HUES64 (cell line): ENCODE data around the gene HLF.

Source experiments
- H3K27ac ChIP-seq: 2 replicates; pipeline ENCODE4 v1.7.0; 2013; ENCODE audit warnings: low read depth, low read length, inconsistent platforms
- H3K27me3 ChIP-seq: 2 replicates; pipeline ENCODE4 v1.6.1; 2013; ENCODE audit warnings: mild to moderate bottlenecking, low read length; ENCODE audit not compliant: insufficient read depth
- H3K36me3 ChIP-seq: 2 replicates; pipeline ENCODE4 v1.6.1; 2013; ENCODE audit warnings: mild to moderate bottlenecking, low read length; ENCODE audit not compliant: insufficient read depth
- H3K4me1 ChIP-seq: 2 replicates; pipeline ENCODE4 v1.6.1; 2013; ENCODE audit warnings: mild to moderate bottlenecking, low read length, moderate library complexity; ENCODE audit not compliant: insufficient read depth
- H3K4me3 ChIP-seq: 2 replicates; pipeline ENCODE4 v1.5.1; 2013; ENCODE audit warnings: mild to moderate bottlenecking, low read length, moderate library complexity
- H3K9ac ChIP-seq: 2 replicates; pipeline ENCODE4 v1.6.1; 2013; ENCODE audit warnings: mild to moderate bottlenecking, low read depth, low read length
- H3K9me3 ChIP-seq: 2 replicates; pipeline ENCODE4 v1.6.1; 2013; ENCODE audit warnings: low read depth, low read length; ENCODE audit not compliant: insufficient read depth
- WGBS: fragments of 150-250, 120-280 bp; methylation state at CpG from one replicate; pipeline ENCODE4 v1.1.7; 2013; ENCODE audit warnings: missing lambda C conversion rate; 5-methylcytosine and 5-hydroxymethylcytosine counted together

HLF gene

DNA sequence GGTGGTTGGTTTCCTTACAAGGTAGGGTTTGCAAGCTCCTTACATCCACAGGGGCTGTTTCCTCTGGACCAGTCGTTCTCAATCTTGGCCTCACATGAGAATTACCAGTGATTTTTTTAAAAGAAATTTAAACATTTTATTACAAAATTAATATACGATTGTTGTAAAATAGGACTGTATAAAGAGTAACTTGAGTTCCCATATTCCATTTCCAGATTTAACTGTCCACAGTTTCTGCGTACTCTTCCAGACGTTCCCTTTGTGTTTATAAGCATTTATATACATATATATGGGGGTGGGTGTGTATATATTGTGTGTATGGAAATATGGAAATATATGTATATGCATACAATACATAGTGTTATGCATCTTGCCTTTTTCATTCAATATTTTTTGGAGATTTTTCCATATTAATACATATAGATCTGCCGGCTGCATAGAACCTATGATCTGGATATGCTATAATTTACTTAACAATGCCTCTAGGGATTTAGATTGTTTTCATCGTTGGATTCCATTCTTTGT lies 31.5 kb downstream of the HLF start:
- Histone ChIP-seq H3K9me3 (no peaks in the 10 kb centered on the region), H3K4me1 (no peaks in the 10 kb centered on the region), H3K27ac (no peak overlapping the region), H3K9ac (no peak overlapping the region), H3K27me3 (no peaks in the 10 kb centered on the region), H3K4me3 (no peak overlapping the region), H3K36me3 (no peaks in the 10 kb centered on the region)
- WGBS: 67% methylated on average over 1 of the region's 6 CpGs

DNA sequence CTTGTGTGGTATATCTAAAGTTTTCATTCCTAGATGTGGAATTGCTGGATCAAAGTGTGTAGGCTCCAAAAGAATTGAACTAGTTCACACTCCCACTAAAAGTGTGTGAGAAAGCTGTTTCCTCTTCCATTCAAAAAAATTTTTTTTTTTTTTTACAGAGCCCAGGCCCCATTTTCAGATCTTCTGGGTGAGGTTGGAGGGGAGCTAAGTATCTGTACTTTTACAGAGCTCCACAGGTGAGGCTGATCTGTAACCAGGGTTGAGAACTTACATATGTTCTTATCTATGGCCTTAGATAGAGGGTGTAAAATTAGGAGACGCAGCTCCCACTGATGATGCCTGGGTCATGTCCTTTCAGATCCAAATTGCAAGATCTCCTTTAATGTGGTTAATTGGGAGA lies 31.9 kb downstream of the HLF start:
- Histone ChIP-seq H3K9me3 (no peaks in the 10 kb centered on the region), H3K9ac (no peak overlapping the region), H3K4me3 (no peak overlapping the region), H3K4me1 (no peaks in the 10 kb centered on the region), H3K27ac (no peak overlapping the region), H3K36me3 (no peaks in the 10 kb centered on the region), H3K27me3 (no peaks in the 10 kb centered on the region)
- WGBS: 95% methylated on average over 1 of the region's 1 CpG

DNA sequence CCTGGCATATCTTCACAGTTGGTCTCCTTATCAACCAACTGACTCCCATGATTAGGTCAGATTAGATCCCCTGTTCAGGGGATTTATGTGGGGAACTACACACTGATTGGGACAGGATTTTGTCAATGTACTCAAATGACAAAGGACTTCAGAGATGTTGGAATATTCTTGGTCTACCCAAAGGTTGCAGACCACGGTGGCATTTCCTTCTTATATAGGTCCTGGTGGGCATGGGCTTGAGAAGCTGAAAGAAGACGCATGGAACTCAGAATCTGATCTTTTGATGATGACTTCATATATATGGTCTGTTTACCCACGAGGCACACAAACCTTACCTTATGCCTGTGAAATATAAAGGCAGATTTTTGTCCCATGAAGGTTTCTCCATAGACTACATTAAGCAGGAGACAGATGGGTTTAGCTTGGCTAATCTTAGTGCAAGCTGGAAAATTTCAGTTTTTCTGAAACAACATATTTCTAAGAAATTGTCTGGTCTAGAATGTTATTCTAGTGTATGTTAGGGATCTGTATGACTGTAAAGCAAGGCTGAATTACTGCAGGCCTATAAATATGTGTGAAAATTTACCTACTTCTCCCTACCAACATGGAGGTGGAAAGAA lies 33.5 kb downstream of the HLF start:
- no peak overlapping the region for H3K9ac ChIP-seq
- no peak overlapping the region for H3K27ac ChIP-seq
- no peaks in the 10 kb centered on the region for H3K27me3 ChIP-seq
- no peaks in the 10 kb centered on the region for H3K4me1 ChIP-seq
- H3K4me3 ChIP-seq: no peak overlapping the region
- WGBS: 95% methylated on average over 3 of the region's 3 CpGs
- H3K36me3 ChIP-seq: no peaks in the 10 kb centered on the region
- H3K9me3 ChIP-seq: no peaks in the 10 kb centered on the region

DNA sequence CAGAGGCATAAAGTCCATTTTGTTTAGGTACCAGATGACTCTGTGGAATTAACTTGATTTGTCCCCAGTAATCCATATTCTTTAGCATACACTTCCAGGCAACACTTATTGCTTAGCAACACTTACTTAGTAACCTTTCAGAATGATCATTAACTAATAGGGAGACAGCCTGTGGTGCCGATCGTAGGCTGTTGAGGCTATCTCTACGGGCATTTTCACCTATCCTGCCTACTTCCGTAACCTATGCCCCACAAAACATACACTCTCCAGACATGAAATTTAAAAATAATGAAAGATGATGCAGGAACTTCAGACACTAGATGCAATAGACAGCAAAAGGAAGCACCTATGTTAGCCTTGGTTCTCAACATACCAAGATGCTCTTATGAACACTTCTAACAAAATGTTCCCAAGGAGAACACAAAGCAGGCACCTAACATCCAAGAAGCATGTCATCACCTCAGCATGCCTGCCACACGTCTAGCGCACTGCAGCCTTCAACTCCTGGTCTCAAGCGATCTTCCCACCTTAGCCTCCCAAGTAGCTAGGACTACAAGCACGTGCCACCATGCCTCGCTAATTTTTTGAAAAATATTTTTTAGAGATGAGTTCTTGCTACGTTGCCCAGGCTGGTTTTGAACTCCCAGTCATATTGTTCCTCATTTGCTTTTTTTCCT lies 34.5 kb downstream of the HLF start:
- H3K9ac ChIP-seq: no peak overlapping the region
- no peak overlapping the region for H3K27ac ChIP-seq
- WGBS: 93% methylated on average over 10 of the region's 10 CpGs
- H3K9me3 ChIP-seq: no peaks in the 10 kb centered on the region
- no peaks in the 10 kb centered on the region for H3K27me3 ChIP-seq
- H3K36me3 ChIP-seq: no peaks in the 10 kb centered on the region
- no peaks in the 10 kb centered on the region for H3K4me1 ChIP-seq
- H3K4me3 ChIP-seq: no peak overlapping the region

DNA sequence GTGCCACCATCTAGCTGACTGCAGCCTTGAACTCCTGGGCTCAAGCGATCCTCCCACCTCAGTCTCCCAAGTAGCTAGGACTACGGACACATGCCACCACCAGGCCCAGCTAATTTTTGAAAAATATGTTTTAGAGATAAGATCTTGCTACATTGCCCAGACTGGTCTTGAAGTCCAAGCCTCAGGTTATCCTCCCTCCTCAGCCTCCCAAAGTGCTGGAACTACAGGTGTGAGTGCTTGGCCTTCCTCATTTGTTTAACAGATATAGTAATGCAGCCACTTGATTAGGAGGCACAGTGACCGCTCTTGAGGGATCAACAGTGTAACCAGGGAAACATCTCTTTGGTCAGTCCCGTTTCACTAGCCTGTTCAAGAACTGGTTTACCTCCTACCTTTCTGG lies 35.1 kb downstream of the HLF start:
- no peak overlapping the region for H3K9ac ChIP-seq
- no peak overlapping the region for H3K27ac ChIP-seq
- no peaks in the 10 kb centered on the region for H3K9me3 ChIP-seq
- WGBS: 98% methylated on average over 4 of the region's 4 CpGs
- no peak overlapping the region for H3K4me3 ChIP-seq
- H3K27me3 ChIP-seq: no peaks in the 10 kb centered on the region
- H3K4me1 ChIP-seq: no peaks in the 10 kb centered on the region
- H3K36me3 ChIP-seq: no peaks in the 10 kb centered on the region

DNA sequence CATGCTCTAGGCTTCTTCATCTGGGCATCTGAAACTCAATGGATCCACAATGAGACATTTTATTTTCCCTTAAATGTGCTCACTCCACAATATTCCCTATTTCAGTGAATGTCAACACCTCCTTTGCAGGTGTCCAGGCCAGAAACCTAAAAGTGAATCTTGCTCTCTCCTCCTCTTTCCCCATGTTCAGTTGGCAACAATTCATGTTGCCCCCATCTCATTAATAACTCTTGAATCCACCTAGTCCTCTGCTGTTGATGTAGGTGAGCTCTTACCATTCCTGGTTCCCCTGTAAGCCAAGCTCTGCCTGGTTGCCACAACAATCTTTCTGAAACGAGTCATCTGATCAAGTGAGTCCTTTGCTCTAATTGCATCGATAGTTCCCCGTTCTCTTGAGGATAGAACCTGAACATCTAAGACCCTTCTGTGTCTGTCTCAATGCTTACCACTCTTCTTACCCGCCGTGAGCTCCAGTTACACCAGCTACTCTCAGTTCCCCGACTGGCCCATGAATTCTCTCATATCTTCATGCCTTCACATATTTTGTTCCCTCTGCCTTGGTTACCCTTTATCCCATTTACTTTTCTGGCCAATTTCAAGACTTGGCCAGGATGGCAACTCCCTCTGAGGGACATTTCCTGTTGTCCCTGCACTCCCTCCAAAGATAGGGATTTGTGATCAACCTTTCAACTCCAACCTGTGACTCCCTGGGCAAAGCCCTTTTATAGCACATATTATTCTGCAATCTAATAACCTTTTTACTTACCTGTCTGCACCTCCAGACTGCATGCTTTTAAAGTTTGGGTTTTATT lies 35.9 kb downstream of the HLF start:
- Histone ChIP-seq H3K36me3 (no peaks in the 10 kb centered on the region), H3K4me1 (no peaks in the 10 kb centered on the region), H3K9me3 (no peaks in the 10 kb centered on the region), H3K27me3 (no peaks in the 10 kb centered on the region), H3K27ac (no peak overlapping the region), H3K4me3 (no peak overlapping the region), H3K9ac (no peak overlapping the region)
- WGBS: 94% methylated on average over 6 of the region's 6 CpGs

DNA sequence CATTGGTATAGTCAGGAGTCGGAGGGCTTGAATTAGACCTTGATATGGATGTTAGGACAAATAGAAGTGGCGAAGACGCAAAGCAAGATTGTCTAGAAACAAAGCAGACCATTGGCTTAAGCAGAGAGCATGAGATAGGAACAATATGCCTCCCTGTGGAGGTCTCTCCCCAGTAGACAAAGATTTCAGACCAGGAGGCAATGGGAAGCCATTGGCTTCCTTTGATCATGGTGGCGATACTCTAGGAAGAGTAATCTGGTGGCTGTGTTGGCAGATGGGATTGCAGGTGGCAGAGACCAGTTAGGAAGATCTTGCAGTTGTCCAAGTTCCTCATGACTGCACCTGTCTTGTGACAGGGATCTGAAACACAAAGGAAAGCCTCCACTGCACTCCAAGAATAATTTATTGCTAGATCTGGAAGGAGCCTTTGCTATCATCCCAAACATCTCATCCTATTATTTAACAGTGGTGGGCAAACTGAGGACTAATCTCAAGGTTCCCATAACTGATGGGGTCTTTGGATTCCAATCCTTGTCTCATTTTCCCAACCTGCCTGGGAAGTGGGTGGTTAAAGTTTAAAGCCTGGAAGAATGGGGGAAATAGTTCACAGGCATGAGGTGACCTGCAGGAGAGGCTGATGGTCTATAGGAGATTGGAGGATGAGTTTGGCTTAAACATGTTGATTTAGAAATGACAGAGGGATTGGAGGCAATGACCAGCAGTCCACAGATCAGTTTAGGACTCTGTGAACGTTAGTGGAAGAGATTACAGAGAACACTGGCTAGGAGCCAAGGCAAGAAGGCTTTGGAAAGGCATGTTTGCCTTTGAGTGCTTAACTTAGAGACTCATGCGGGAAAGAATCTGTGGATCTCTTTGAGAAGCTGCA lies 37.0 kb downstream of the HLF start:
- Histone ChIP-seq H3K36me3 (no peaks in the 10 kb centered on the region), H3K27me3 (no peaks in the 10 kb centered on the region), H3K4me3 (no peak overlapping the region), H3K9me3 (no peaks in the 10 kb centered on the region), H3K27ac (no peak overlapping the region), H3K9ac (no peak overlapping the region), H3K4me1 (peaks cover 6% of the 10 kb centered on the region; the same call in 1 of the 2 replicates)
- 92% methylated on average over 6 of the region's 6 CpGs for WGBS

DNA sequence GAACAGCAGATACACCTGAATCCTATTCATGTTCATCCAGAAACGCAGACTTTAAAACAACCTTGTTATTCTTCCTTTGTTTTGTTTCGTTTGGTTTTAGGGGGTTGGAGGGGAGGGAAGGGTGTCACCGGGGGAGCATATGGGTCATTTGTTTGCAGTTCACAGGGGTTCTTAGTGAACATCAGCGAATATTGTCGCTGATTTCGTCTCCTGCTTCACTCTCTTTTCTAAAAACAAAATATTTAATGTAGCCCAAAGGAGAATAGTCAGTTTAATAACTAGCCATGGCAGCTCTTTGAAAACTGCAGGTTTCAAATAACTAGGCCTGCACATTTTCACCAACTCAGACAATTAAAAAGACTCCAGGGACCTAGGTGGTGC lies 37.6 kb downstream of the HLF start:
- Histone ChIP-seq H3K4me3 (no peak overlapping the region), H3K27me3 (no peaks in the 10 kb centered on the region), H3K9me3 (no peaks in the 10 kb centered on the region), H3K27ac (no peak overlapping the region), H3K4me1 (peaks cover 6% of the 10 kb centered on the region; the same call in 1 of the 2 replicates), H3K9ac (no peak overlapping the region), H3K36me3 (no peaks in the 10 kb centered on the region)
- 78% methylated on average over 6 of the region's 6 CpGs for WGBS

DNA sequence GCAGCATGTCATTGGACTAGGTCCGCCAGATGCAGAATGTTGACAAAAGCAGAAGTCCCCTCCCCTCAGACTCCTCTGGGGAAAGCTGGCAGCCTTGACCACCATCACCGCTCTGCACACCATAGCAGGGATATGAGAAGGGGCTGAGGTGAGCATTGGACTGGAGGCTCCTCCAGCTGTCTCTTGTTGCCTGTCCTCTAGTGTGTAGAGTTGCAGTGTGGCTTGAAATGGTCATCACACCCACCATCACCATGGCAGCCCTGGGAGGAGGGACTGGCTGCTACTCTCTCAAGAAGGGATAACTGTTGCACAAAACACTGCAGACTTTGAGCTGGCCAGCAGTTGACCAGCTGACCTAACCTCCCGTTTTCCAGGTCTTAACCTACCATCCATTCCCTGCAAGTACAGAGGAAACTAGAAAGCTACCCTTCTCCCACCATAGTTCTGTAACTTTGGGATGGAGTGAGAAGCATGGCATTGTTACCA lies 38.3 kb downstream of the HLF start:
- H3K4me1 ChIP-seq: peaks cover 10% of the 10 kb centered on the region
- H3K27ac ChIP-seq: no peak overlapping the region
- no peaks in the 10 kb centered on the region for H3K36me3 ChIP-seq
- no peak overlapping the region for H3K4me3 ChIP-seq
- 100% methylated on average over 2 of the region's 3 CpGs for WGBS
- H3K27me3 ChIP-seq: no peaks in the 10 kb centered on the region
- H3K9ac ChIP-seq: no peak overlapping the region
- H3K9me3 ChIP-seq: no peaks in the 10 kb centered on the region

DNA sequence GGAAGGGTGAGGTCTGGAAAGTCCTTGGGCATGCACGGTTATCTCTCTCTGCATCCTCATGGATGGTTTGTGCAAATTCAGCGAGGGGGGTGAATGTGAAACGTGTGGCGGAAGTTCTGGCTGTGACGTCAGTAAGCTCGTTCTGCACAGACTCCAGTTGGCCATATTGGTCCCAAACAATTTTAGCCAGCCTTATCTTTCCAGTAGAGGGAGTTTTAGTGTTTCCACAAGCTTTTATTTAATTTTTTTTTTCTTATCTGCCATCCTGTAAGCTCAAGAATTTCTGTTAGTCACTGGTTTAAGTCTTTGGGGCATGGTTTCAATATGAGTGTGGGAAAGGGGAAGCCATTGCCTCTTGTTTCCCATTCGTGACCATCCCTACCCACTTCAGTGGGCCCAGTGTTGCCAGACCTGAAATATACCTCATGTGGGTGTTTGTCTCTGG lies 39.0 kb downstream of the HLF start:
- Histone ChIP-seq H3K9ac (no peak overlapping the region), H3K4me1 (peaks cover 10% of the 10 kb centered on the region), H3K27me3 (no peaks in the 10 kb centered on the region), H3K27ac (no peak overlapping the region), H3K9me3 (no peaks in the 10 kb centered on the region), H3K4me3 (no peak overlapping the region), H3K36me3 (no peaks in the 10 kb centered on the region)
- WGBS: 90% methylated on average over 7 of the region's 7 CpGs
